Raji (cell line): ENCODE results near the gene PCBD2.

Experiments used
- POLR2A ChIP-seq: IDR thresholded peaks from 2 replicates; pipeline ENCODE4 v1.6.1; 2011; ENCODE audit warnings: low read depth, low read length, control low read depth; ENCODE audit not compliant: insufficient read depth

PCBD2 gene

DNA sequence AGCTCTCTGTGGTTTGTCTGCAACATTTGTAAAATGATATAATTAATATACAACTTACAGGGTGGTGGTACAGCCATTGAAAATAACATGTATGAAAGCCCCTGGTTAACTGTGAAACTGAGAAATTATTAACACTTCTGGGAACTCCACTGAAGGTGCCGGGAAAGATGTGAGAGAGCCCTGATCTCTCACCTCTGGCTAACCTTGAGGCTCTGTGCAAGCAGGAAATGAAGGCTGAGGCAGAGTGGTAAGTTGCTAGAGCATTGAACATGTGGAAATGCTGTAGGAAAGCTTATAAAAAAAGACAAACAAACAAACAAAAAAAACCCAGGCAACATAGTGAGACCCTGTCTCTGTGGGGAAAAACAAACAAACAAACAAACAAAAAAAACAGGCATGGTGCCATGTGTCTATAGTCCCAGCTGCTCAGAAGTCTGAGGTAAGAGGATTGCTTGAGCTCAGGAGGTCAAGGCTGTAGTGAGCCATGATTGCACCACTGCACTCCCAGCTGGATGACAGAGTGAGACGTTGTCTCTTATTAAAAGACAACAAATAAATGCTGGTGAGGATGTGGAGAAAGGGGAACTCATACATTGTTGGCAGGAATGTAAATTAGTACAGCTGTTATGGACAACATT is 70.3 kb downstream of the PCBD2 start:
- TF ChIP-seq POLR2A = no peak

DNA sequence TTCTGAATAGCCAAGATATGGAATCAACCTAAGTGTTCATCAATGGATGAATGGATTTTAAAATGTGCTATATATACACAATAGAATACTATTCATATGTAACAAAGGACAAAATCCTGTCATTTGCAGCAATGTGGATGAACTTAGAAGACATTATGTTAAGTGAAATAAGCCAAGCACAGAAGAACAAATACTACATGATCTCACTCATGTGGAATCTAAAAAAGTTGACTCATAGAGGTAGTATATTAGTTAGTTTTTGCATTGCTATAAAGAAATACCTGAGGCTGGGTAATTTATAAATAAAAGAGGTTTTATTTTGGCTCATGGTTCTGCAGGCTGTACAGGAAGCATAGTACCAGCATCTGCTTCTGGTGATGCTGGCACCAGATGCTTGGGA is 70.9 kb downstream of the PCBD2 start:
- no peak for TF ChIP-seq POLR2A

DNA sequence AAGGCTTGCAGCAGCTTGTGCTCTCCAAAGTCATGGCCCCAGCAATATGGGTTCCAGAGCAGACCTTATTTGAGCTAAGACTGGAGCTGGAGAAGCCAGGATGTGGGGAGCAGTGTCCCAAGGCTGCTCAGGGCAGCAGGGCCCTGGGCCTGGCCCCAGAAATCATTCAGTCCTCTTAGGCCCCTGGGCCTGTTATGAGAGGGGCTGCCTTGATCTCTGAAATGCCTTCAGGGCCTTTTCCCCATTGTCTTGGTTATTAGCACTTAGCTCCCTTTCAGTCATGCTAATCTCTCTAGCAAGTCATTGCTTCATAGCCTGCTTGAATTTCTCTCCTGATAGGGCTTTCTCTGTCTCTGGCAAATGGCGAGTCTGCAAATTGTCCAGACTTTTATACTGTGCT is 71.9 kb downstream of the PCBD2 start:
- TF ChIP-seq POLR2A = no peak

DNA sequence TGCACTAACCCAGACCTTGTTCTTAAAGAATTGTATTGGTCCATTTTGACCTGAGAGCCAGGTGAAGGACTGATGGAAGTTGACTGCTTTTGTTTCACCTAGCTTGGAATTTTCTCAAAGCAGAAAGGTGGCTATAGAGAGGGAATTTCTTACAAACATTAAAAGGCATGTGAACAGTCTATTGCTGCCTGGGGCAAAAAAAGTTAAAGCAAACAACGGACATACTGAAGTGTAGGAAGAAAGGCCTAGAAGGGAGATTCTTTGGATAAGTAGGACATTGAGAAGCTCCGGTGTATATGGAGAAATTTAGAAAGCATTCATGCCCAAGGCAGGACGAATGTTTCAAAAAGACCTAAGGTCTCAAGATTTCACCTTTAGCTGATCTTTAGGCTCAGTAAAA is 74.5 kb downstream of the PCBD2 start:
- no peak for TF ChIP-seq POLR2A

DNA sequence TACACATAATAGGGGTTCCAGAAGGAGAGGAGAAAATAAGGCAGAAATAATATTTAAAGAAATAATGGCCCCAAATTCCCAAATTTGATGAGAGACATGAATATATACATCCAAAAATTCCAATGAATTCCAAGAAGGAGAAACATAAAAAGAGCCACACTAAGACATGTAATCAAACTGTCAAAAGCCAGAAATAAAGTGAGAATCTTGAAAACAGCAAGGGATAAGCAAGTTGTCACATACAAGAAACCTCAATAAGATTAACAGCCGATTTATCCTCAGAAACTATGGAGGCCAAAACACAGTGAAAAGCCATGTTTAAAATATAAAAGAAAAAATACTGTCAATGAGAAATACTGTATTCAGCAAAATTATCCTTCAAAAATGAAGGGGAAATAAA is 77.3 kb downstream of the PCBD2 start:
- TF ChIP-seq POLR2A = no peak

DNA sequence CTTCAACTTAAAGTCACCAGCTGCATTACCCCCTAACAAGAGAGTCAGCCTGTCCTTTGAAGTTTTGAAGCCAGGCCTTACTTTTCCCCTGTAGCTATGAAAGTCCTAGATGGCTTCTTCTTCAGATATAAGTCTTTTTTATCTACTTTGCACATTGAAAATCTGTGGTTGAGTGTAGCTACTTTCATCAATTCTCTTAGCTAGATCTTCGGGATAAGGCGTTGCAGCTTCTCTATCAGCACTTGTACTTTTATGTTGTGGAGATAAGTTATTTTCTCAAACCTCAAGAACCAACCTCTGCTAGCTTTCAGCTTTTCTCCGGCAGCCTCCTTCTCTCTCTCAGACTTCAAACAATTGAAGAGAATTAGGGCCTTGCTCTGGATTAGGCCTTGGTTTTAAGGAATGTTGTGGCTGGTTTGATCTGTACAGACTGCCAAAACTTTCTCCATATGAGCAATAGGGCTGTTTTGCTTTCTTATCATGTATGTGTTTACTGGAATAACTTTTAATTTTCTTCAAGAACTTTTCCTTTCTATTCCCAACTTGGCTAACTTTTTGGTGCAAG is 84.4 kb downstream of the PCBD2 start:
- TF ChIP-seq POLR2A = no peak

DNA sequence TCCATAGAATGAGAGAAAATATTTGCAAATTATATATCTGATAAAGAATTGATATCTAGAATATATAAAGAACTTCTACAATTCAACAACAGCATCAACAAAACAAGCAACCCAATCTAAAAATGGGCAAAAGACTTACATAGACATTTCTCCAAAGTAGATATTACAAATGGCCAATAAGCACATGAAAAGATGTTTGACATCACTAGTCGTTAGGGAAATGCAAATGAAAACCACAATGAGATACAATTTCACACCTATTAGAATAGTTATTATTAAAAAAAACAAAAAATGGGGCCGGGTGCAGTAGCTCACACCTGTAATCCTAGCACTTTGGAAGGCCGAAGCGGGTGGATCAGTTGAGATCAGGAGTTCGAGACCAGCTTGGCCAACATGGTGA is 87.2 kb downstream of the PCBD2 start:
- TF ChIP-seq POLR2A = no peak

DNA sequence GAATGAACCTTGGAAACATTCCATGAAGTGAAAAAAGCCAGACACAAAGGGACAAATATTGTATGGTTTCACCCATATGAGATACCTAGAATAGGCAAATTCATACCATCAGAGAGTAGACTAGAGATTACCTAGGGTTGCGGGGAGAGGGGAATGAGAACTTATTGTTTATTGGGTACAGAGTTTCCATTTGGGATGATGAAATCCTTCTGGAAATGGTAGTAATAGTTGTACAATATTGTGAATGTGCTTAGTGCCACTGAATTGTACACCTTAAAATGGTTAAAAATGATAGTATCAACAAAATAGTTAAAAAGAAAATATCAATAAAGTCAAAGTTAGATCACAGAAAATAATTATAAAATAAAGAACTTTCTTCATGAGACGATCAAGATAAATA is 88.2 kb downstream of the PCBD2 start:
- no peak for TF ChIP-seq POLR2A

DNA sequence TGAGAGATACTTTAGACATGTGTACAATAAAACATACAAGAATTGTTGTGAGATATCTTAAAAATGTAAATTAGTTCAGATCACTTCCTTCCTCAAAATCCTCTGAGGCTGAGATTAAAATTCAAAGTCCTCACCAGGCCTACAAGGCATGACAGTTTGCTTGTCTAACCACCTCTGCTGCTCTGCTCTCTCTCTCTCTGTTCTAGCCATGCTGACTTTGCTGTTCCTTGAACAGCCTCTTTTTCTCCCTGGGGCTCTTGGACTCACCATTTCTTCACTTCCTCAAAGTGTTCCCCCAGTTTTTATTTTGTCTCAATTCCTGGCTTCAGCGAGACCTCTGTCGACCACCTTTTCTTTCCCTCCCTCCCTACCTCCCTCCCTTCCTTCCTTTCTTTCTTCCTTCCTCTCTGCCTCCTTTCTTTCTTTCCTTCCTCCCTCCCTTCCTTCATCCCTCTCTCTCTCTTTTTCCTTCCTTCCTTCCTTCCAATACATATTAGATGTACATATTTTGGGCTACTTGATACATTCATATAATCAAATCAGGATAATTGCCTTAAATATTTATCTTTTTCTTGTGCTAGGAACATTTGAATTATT is 89.7 kb downstream of the PCBD2 start:
- TF ChIP-seq POLR2A = 0 out of 2 replicates have a peak, but pooled peaks have one; percentile 19

DNA sequence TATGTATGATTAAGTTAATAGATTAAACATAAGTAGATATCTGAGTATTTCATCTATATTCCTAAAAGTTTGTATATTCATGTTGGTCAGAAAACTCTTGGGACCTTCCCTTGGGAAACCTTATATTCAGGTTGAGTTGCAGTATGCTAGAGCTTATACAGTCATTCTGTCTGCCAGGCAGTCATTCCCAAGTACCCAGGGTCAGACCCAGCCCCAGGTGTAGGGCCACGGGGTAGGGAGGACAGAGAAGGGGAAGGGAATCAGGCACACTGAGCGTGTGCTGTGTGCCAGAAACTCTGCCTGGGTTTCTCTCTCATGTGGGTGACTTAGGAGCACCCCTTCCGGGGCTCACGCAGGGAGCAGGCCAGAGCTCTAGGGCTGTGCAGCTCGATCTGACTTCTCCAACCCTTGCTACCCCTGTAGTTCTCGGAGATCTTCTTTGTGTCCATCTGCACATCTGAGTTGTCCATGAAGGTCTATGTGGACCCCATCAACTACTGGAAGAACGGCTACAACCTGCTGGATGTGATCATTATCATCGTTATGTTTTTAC is 91.0 kb downstream of the PCBD2 start:
- TF ChIP-seq POLR2A = no peak

DNA sequence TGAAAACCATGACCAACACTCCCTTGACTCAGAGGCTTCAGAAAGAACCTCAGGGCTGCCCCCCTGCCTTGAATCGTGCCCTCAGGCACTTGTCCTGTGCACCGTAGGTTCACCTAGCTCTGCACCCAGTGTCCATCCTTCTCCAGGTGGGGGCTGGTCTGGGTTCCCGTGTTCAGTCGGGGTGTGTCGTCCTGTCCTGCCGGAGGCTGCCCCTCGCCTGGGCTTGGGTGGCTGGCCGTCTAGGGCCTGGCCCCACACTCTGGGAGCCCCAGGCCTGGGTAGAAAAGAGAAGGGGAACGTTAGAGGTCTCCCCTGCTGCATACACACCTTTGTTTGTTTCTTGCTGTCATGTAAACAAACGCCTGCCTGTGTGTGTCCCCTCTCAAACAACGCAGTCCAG is 92.1 kb downstream of the PCBD2 start:
- TF ChIP-seq POLR2A = no peak

DNA sequence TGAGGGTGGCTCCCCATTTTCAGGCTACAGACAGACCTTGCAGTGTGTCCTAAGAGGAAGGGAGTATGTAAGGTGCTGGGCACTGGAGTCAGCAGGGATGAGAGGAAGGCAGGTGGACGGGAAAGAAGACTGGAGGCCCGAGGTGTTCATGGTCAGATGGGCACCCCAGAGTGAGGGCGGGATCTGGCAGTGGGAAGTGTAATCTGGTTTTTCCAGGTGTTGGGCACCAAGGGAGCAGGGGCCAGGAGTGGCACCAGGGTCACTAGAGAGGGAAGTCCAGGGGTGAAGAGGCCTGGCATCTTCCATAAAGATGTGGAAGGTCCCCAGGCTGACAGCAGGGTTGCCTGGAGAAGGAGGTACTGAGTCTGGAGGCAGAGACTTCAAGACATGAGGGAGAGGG is 99.4 kb downstream of the PCBD2 start:
- no peak for TF ChIP-seq POLR2A

DNA sequence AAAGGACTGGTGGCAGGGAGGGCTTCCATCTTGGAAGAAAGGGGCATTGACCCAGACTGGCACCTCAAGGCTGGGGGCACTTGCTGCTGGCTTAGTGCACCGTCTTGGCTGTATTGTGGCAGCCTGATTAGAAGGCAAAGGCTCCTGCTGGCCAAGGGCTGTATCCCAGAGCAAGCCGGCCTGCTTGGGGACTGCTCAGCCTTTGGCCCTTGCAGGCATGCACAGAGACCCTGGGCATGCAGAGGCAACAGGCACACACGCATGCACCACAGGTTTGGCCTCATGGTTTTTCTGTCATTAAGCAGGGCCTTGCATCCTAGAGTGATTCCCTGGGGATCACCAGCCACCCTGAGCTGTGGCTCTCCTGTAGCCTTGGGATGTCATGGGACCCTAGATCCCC is 100.1 kb downstream of the PCBD2 start:
- no peak for TF ChIP-seq POLR2A

DNA sequence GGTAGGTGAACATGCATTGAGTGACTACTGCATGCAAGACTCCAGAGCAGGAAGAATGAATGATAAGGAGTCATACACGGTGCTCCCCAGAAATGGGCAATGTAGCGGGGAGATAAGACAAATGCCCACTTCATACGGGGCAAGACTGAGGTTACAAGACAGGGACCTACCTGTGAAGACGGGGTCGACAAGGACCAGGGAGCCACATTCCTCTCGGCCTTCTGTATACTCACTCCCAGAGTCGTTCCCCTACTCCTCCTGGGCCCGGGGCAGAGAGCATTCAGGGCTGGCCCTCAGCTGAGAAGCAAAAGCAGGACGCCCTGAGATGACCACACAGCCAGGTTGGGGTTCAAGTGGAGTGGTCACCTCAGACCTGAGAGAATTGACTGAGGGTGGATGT is 102.4 kb downstream of the PCBD2 start:
- TF ChIP-seq POLR2A = no peak

DNA sequence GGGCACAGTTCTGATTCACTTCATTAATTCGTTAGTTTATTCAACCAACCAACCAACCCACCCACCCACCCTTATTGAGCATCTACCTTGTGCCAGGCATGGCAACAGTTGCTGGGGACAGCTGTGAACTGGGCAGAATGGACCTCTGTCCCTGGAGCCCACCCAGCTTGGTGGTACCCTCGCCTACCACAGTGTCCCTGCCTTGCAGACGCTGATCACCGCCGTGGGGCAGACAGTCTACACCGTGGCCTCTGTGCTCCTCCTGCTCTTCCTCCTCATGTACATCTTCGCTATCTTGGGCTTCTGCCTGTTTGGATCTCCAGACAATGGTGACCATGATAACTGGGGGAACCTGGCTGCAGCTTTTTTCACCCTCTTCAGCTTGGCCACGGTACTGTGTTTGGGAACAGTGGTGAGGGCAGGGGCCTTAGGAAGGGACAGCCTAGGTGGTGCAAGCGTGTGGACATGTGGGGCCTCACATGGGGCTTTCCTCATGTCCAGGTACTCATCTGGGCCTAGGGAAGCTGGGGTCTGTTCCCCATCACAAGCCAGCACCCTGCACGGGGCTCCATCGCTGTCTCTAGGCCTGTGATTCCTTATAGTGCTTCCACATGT is 102.9 kb downstream of the PCBD2 start:
- TF ChIP-seq POLR2A = no peak

DNA sequence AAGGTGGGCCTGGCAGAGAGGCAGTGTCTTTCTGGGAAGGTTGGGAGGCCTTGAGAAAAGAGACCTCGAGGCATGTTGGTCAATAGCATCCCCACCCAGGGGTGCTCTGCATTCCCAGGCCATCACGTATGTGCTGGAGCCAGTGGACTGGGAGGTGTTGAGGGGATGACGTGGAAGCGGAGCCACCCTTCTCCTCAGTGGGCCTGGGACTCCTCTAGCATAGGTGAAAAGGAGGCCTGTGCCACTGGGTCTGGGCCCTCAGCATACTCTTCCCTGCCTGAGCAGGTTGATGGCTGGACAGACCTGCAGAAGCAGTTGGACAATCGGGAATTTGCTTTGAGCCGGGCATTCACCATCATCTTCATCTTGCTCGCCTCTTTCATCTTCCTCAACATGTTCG is 103.6 kb downstream of the PCBD2 start:
- TF ChIP-seq POLR2A = no peak

DNA sequence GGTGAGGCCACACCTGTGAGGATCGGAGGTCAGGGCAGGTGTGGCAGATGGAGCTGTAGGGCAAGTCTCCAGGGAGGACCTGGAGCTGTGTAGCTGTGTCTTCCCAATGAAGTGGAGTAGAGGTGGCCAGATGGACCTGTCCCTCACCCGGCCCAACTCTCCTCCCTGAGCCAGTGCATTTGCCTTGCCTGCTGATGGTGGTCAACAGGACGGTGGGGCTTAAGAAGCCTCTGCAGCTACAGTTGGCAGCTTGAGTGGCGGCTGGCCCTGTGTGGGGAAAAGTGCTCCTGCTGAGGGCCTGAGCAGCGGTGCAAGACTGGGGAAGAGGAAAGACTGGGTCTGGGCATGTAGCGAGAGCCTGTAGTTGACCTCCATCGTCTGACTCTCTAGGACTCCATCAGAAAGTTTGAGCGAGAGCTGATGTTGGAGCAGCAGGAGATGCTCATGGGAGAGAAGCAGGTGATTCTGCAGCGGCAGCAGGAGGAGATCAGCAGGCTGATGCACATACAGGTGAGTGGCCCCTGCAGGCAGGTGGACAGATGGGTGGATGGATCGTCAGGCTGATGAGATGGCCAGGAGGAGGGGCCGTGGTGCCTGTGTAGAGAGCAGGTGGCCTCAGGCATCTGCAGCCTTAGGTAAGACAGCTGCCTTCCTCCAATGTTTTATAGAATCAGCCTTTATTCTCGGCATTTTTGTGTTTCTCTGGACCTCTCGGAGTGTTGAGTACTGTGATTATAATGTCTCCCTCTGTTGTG is 104.2 kb downstream of the PCBD2 start:
- TF ChIP-seq POLR2A = no peak
